Tibial artery (tissue), 4 donors: Measurements from ENCODE around the gene SPEM2.

ENCODE experiments used
- DNase-seq, 2 donors: peaks; one replicate each; pipeline ENCODE4 v3.0.0-alpha.2; 2019
- H3K27ac ChIP-seq, 2 donors: fragments of 200-600 bp; sonication (generic) in 1 of 2; 1 replicate in 1 of 2; 2 replicates in 1 of 2; pipeline ENCODE4 v1.5.1; 2018 to 2019; ENCODE audit warnings: mild to moderate bottlenecking in 1 of 2
- H3K27me3 ChIP-seq, 2 donors: fragments of 200-600 bp; sonication (generic) in 1 of 2; one replicate each; pipeline versions ENCODE4 v1.5.1 to v1.6.0; 2016 to 2019
- H3K36me3 ChIP-seq, 3 donors: fragments of 200-600 bp; sonication (generic) in 2 of 3; one replicate each; pipeline ENCODE4 v1.5.1; 2016 to 2019; ENCODE audit warnings: mild to moderate bottlenecking in 2 of 3
- H3K4me1 ChIP-seq, 4 donors: fragments of 200-600 bp; sonication (generic) in 2 of 4; 1 replicate in 3 of 4; 2 replicates in 1 of 4; pipeline ENCODE4 v1.5.1; 2016 to 2019
- H3K4me3 ChIP-seq, 2 donors: fragments of 200-600 bp; sonication (generic) in 1 of 2; 1 replicate in 1 of 2; 2 replicates in 1 of 2; pipeline ENCODE4 v1.5.1; 2018 to 2019; ENCODE audit warnings: mild to moderate bottlenecking in 2 of 2
- H3K9me3 ChIP-seq, 3 donors: fragments of 200-600 bp; sonication (generic) in 1 of 3; one replicate each; pipeline ENCODE4 v1.5.1; 2016 to 2019
- CTCF ChIP-seq, 2 experiments: fragments of 200-600 bp in 1 of 2; fragments of 450-650 bp in 1 of 2; IDR thresholded peaks; one replicate each; pipeline ENCODE4 v1.5.1; 2017 to 2019; ENCODE audit warnings: antibody characterized with exemption in 2 of 2, mild to moderate bottlenecking in 1 of 2, moderate library complexity in 1 of 2
- intact Hi-C: fragments of 100-400 bp; cut with DNase I; formaldehyde crosslinking; loops from one replicate; pipeline ENCODE4 v1.15.0; 2023; ENCODE audit warnings: low total_unique reads

Gene SPEM2

GRCh38 chr17:7383371-7383741 lies 42.1 kb upstream of the SPEM2 start:
- intact Hi-C loops = no loop called here
- H3K27me3 ChIP-seq = peaks cover 0 to 46% of the 10 kb centered on the region in 2 donors
- H3K27ac ChIP-seq = no peak overlapping the region
- peak overlapping the region in 1 of 2 donors; percentile 55 for H3K4me3 ChIP-seq
- no peaks in the 10 kb centered on the region for H3K9me3 ChIP-seq
- TF ChIP-seq CTCF (IDR thresholded peaks at IDR 0.05) = no peak
- no peak for DNase-seq
- peaks cover 0 to 39% (median 0%) of the 10 kb centered on the region in 3 donors for H3K36me3 ChIP-seq
- peaks cover 0 to 39% (median 26%) of the 10 kb centered on the region in 4 donors for H3K4me1 ChIP-seq

- Histone ChIP-seq H3K27me3 (peaks cover 0 to 40% of the 10 kb centered on the region in 2 donors), H3K36me3 (peaks cover 0 to 44% (median 5%) of the 10 kb centered on the region in 3 donors), H3K9me3 (no peaks in the 10 kb centered on the region), H3K4me1 (peaks cover 0 to 39% (median 26%) of the 10 kb centered on the region in 4 donors), H3K4me3 (peak overlapping the region; percentile 42 to 55), H3K27ac (peak overlapping the region in 1 of 2 donors; percentile 56)
- TF ChIP-seq CTCF (IDR thresholded peaks at IDR 0.05) = no peak
- DNase-seq = no peak
- intact Hi-C loops = no loop called here
Observed at GRCh38 chr17:7383742-7384488, 41.5 kb upstream of the SPEM2 start.

GRCh38 chr17:7384489-7385081 lies 40.8 kb upstream of the SPEM2 start:
- no peak for DNase-seq
- Histone ChIP-seq H3K27me3 (peaks cover 0 to 37% of the 10 kb centered on the region in 2 donors), H3K27ac (peak overlapping the region in 1 of 2 donors; percentile 56), H3K4me3 (peak overlapping the region; percentile 42 to 55), H3K9me3 (no peaks in the 10 kb centered on the region), H3K4me1 (peaks cover 0 to 39% (median 26%) of the 10 kb centered on the region in 4 donors), H3K36me3 (peaks cover 0 to 51% (median 10%) of the 10 kb centered on the region in 3 donors)
- intact Hi-C loops = no loop called here
- no peak for TF ChIP-seq CTCF (IDR thresholded peaks at IDR 0.05)

- H3K36me3 ChIP-seq = peaks cover 0 to 69% (median 25%) of the 10 kb centered on the region in 3 donors
- TF ChIP-seq CTCF (IDR thresholded peaks at IDR 0.05) = no peak
- intact Hi-C loops = no loop called here
- no peaks in the 10 kb centered on the region for H3K9me3 ChIP-seq
- no peaks in the 10 kb centered on the region for H3K27me3 ChIP-seq
- no peak overlapping the region for H3K4me3 ChIP-seq
- H3K27ac ChIP-seq = no peak overlapping the region
- no peak for DNase-seq
- peaks cover 0 to 26% (median 15%) of the 10 kb centered on the region in 4 donors for H3K4me1 ChIP-seq
Observed at GRCh38 chr17:7388856-7389255, 36.6 kb upstream of the SPEM2 start.

GRCh38 chr17:7389924-7390910 lies 35.2 kb upstream of the SPEM2 start:
- no peak for DNase-seq
- TF ChIP-seq CTCF (IDR thresholded peaks at IDR 0.05) = no peak
- intact Hi-C loops = no loop called here
- H3K27ac ChIP-seq = no peak overlapping the region
- peaks cover 0 to 60% (median 25%) of the 10 kb centered on the region in 3 donors for H3K36me3 ChIP-seq
- no peaks in the 10 kb centered on the region for H3K9me3 ChIP-seq
- no peaks in the 10 kb centered on the region for H3K27me3 ChIP-seq
- H3K4me3 ChIP-seq = no peak overlapping the region
- H3K4me1 ChIP-seq = peaks cover 0 to 26% (median 13%) of the 10 kb centered on the region in 4 donors
